ENCODE measurements around the gene CUEDC2.

CUEDC2 gene

GRCh38 chr10:102408728-102409603 is 23.4 kb downstream of the CUEDC2 start:
- DNase-seq, result peak; percentile 47 to 84 (median 56)

GRCh38 chr10:102408131-102408727 is 24.1 kb downstream of the CUEDC2 start:
- DNase-seq, result no peak

GRCh38 chr10:102407425-102408130 is 24.8 kb downstream of the CUEDC2 start:
- DNase-seq, result no peak

DNA sequence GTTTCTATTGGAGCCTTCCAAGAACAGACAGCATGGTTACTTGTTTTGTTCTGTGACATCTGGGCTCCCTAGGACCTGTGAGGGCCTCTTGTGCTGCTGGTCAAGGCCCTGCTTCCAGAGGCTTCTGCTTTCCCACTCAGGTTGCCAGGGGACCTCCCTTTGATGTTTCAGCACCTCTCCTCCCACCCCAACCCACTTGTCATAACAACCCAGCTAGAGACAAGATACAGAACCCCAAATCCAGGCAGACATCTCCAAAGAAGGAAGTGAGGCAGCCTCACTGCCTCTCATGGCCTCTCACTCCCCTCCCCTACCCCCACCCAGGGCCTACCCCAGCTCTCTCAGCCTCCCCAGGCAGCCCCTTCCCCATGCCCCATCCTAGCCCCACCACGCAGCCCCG is 25.6 kb downstream of the CUEDC2 start:
- no peak for DNase-seq

- no peak for DNase-seq
Observed at GRCh38 chr10:102405632-102406031, 26.7 kb downstream of the CUEDC2 start.

DNA sequence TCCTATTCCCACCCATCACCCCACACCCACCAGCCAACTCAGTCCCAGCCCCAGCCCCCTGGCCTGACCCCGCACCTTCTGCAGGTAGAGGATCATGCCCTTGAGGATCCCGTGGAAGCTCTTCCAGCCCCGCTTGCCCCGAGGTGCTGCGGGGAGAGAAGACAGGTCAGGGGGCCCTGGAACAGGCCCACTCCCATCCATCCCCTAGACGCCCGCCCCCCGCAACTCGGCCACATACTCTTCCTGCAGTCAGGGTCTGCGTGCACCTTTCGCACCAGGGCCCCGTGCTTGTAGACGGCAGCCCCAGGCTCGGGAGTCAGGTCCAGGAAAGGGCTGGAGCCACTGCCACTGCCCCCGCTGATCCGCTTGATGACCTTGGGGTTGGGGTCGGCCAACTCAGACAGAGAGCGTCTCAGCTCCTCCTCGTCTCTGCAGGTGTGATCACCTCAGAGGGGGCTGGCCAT is 27.2 kb downstream of the CUEDC2 start:
- DNase-seq, result no peak

- DNase-seq, result no peak
Observed at GRCh38 chr10:102404361-102405107, 27.8 kb downstream of the CUEDC2 start.

GRCh38 chr10:102403115-102403514 is 29.3 kb downstream of the CUEDC2 start:
- no peak for DNase-seq

- no peak for DNase-seq
Observed at GRCh38 chr10:102402512-102402896, 29.9 kb downstream of the CUEDC2 start.

- DNase-seq, result no peak
Observed at GRCh38 chr10:102401735-102402511, 30.5 kb downstream of the CUEDC2 start.

DNA sequence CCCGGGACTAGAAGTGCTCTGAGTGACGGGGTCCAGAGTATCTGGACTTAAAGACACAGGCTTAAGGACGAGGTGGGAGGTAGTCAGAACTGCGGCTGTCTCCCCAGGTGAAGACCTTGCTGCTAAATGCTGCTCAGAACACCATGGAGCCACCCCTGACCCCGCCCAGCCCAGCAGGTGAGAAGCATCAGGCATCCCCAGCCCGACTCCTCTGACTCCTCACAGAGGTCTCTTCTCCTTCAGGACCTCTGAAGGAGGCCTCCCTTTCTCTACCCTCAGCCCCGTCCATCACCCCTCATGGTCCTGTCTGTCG is 31.1 kb downstream of the CUEDC2 start:
- no peak for DNase-seq

GRCh38 chr10:102400598-102401341 is 31.6 kb downstream of the CUEDC2 start:
- no peak for DNase-seq

- DNase-seq, result no peak
Observed at GRCh38 chr10:102400076-102400475, 32.3 kb downstream of the CUEDC2 start.

DNA sequence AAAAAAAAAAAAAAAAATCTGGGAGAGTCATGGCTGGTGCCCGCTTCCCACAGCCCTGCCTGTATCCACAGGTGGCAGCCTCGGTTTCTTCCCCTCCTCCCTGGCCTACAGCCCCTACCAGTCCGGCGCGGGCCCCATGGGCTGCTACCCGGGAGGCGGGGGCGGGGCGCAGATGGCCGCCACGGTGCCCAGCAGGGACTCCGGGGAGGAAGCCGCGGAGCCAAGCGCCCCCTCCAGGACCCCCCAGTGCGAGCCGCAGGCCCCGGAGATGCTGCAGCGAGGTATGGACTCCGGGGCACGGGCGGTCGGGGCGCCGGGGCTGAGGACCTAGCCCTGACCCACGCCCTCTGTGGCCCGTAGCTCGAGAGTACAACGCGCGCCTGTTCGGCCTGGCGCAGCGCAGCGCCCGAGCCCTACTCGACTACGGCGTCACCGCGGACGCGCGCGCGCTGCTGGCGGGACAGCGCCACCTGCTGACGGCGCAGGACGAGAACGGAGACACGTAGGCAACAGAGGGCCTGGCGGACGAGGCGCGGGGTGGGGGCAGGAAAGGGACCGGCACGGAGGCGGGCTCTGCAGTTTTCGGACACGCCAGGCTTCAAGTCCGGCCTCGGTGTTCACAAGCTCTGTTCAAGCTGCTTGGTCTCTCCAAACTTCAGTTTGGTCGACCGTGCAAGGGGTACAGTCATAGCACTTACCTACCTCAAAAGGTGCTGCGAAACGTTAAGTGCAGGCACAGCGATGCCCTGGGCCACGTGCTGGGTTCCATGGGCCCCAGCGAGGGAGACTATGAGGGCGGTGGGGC is 33.0 kb downstream of the CUEDC2 start:
- peak; percentile 70 to 85 (median 82) for DNase-seq

GRCh38 chr10:102398172-102399020 is 34.0 kb downstream of the CUEDC2 start:
- DNase-seq, result no peak

DNA sequence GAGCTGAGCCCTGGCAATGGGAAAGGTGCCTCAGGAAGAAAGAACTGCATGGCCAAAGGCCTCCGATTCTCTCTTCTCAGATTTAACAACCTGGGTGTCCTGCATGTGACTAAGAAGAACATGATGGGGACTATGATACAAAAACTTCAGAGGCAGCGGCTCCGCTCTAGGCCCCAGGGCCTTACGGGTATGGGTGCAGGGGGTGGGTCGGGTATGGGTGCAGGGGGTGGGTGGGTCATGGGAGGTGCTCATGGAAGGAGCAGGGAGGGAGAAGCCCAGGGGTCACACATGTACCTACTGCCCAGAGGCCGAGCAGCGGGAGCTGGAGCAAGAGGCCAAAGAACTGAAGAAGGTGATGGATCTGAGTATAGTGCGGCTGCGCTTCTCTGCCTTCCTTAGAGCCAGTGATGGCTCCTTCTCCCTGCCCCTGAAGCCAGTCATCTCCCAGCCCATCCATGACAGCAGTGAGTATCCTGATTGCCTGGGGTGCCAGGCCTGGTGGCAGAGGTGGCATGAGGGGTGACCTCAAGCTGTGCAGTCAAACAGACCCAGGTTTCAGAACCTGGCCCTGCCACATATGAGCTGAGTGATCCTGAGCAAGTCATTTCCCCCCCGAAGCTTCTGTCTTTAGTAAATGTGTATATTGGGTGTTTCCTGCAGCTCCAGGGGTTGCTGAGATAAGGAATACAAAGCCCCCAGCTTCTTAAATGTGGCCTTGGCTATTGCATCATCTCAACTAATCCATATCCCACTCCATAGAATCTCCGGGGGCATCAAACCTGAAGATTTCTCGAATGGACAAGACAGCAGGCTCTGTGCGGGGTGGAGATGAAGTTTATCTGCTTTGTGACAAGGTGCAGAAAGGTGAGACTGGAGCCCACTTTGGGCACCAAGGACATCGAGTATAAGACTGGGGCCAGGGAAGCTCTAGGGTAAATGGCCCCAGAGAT is 34.9 kb downstream of the CUEDC2 start:
- DNase-seq, result no peak

GRCh38 chr10:102396730-102397151 is 35.6 kb downstream of the CUEDC2 start:
- no peak for DNase-seq

GRCh38 chr10:102396317-102396650 is 36.1 kb downstream of the CUEDC2 start:
- DNase-seq, result no peak
